ENCODE data around the gene PRKAR1B.

Gene PRKAR1B

DNA sequence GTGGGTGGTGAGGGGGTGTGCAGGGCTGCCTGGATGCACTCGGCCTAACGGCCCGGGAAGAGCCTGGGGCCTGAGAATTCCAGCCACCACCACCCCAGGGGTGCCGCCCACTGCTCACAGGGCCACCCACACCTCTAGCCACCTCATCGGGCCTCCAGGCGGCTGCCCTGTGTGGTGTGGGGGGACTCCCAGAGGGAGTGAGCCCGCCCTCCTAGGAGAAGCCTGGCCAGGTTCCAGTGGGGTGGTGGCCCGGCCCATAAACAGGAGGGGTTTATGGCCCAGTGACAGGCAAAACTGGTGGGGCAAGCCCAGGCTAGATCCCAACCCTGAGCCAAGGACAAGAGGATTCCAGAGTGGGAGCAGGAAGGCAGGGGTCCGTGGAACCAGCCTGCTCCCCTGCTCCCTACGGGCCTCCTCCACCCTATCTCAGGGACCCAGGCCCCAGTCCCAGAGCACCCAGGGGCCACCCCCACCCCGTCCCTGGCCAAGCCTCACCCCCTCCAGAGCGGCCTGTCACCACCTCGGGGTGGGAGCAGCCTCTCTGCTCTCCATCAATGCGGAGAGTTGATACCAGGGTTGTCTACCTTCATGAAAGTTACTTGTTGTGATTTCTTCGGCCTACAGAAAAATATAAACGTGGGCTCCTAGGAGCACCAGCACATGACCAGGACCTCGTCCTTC lies 187.2 kb downstream of the PRKAR1B start:
- TF ChIP-seq ZFX (IDR thresholded peaks at IDR 0.05) = no peak
- TF ChIP-seq, protein P1, sequence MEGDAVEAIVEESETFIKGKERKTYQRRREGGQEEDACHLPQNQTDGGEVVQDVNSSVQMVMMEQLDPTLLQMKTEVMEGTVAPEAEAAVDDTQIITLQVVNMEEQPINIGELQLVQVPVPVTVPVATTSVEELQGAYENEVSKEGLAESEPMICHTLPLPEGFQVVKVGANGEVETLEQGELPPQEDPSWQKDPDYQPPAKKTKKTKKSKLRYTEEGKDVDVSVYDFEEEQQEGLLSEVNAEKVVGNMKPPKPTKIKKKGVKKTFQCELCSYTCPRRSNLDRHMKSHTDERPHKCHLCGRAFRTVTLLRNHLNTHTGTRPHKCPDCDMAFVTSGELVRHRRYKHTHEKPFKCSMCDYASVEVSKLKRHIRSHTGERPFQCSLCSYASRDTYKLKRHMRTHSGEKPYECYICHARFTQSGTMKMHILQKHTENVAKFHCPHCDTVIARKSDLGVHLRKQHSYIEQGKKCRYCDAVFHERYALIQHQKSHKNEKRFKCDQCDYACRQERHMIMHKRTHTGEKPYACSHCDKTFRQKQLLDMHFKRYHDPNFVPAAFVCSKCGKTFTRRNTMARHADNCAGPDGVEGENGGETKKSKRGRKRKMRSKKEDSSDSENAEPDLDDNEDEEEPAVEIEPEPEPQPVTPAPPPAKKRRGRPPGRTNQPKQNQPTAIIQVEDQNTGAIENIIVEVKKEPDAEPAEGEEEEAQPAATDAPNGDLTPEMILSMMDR (conservative IDR thresholded peaks at IDR 0.05) = no peak
- no peak overlapping the region; the same call in 1 of the 2 replicates for H3K27ac ChIP-seq

DNA sequence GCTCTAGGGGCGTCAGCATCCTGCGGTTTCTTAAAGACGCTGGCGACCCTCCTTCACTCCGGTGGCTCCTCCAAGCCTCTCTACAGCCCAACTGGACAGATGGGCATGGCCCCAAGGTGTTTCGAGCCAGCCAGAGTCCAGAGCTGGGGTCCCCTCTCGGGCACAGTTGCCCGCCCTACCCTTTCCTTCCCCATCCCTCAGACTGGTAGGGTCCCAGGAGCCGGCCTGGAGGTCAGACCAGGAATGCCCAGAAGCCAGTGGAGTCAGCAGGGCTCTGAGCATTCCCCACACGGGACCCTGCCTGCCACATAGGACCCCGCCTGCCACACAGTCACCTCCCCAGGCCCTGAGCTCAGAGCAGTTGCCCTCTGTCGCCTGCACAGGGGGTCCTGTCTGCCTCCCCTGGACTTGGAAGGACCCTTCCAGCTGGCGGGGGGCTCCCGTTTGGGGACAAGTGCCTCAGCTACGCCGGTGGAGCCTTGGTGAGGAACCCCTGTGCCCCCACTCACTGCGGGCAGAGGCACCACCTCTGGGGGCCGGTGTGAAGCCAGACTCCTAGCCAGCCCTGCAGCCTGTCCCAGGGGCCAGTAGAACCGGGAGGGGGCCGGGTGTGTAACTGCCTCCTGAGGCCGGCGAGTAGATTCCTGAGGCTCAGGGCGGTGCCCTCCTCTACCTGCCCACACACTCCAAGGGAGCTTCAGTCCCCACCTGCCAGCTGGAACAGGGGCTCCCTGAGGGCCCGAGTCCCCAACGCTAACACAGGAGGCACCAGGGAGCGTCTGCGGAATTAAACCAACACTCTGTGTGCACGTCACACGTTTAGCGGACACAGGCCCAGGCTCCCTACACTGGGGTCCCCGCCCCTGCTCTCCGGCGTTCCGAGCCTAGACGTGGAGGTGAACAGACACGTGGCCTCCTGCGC lies 188.1 kb downstream of the PRKAR1B start:
- no peak for TF ChIP-seq ZFX (IDR thresholded peaks at IDR 0.05)
- TF ChIP-seq, protein P1 (conservative IDR thresholded peaks at IDR 0.05) = no peak
- H3K27ac ChIP-seq = no peak overlapping the region

DNA sequence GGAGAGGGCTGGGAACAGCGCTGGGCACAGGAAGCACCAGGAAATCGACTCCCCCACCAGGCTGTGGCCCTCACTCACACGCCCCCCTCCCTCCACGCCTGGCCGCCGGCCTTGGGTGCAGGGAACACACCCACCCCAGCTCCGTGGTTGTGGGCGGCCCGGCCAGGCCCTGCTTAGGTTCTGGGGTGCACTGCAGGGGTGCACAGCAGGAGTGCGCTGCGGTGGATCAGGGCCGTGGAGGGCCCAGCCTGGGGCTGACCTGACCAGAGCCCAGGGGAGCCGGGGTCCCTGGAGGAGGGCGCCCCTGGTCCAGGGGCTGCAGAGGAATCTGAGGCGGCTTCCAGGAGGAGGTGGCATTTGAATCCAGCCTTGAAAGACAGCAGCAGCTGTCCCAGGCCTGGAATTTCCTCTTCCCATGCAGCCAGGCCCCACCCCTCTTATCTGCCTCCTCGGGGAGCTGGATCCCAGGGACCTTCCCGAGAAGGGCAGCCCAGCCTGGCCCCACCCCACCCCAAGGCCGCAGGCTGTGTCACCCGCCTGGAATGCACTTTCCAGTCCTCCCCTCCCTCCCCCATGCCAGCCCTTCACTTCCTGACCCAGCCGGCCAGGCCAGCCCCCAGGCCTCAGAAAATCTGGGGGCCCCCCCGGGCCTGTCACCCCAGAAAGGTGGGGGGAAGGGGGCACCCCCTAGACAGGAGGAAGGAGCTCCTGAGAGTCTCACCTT lies 189.0 kb downstream of the PRKAR1B start:
- no peak overlapping the region for H3K27ac ChIP-seq
- TF ChIP-seq, protein P1 (conservative IDR thresholded peaks at IDR 0.05) = no peak
- no peak for TF ChIP-seq ZFX (IDR thresholded peaks at IDR 0.05)

DNA sequence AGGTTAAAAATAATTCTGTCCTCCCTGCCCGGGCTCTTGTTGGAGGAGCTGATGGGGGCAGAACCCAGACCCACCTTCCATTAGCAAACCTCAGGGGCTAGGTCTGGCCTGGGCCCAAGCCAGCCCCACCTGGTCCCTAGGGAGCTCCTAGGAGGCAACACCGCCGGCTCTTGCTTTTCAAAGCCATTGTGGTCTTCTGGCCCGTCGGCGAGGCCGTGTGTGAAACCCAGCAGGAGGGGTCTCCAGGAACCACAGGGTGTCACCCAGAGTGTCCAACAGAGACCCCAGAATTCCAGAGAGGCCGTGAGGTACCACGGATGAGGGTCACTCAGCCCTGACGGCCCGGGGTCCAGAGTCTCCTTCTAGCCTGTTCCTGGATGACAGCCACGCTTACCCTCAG lies 190.8 kb downstream of the PRKAR1B start:
- no peak overlapping the region for H3K27ac ChIP-seq
- TF ChIP-seq, protein P1 (conservative IDR thresholded peaks at IDR 0.05) = no peak
- TF ChIP-seq ZFX (IDR thresholded peaks at IDR 0.05) = no peak

DNA sequence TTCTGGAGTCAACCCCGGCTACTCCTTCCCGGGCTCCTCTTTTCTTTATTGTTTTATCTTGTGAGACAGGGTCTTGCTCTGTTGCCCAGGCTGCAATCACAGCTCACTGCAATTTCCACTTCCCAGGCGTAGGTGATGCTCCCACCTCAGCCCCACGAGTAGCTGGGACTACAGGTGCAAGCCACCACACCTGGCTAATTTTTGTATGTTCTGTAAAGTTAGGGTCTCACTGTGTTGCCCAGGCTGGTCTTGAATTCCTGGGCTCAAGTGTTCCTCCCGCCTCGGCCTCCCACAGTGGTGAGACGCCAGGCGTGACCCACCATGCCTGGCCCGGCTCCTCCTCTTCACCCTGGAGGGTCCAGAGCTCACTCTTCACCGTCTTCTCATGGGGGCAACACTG lies 192.1 kb downstream of the PRKAR1B start:
- no peak overlapping the region for H3K27ac ChIP-seq
- TF ChIP-seq, protein P1 (conservative IDR thresholded peaks at IDR 0.05) = no peak
- no peak for TF ChIP-seq ZFX (IDR thresholded peaks at IDR 0.05)

DNA sequence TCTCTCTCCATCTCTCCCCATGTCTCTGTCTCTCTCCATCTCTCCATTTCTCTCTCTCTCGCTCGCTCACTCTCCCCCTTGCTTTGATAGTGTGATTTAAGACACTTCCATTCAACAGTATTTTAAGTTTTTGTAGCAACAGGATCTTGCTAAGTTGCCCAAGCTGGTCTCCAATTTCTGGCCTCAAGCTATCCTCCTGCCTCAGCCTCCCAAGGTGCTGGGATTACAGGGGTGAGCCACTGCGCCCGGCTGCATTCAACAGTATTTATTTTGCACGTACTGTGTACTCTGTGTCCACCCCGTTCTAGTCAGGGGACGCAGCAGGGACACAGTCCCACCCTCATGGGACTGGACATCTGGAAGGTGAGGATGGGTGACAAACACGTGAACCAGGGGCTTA lies 193.0 kb downstream of the PRKAR1B start:
- TF ChIP-seq ZFX (IDR thresholded peaks at IDR 0.05) = no peak
- TF ChIP-seq, protein P1 (conservative IDR thresholded peaks at IDR 0.05) = no peak
- H3K27ac ChIP-seq = no peak overlapping the region

Measured in C4-2B (cell line).